Pancreas (tissue), 10 donors: ENCODE measurements around the gene SYTL3. TPM values are rescaled to one million over a fixed set of nuclear protein-coding genes. Genes with fewer than 3 reads are reported as not detected.

ENCODE experiments used
- ATAC-seq, 4 donors: fragments of 200-7000 bp; cut with Tn5 transposase; one replicate each; pipeline versions ENCODE4 v1.8.0 to v1.9.1; 2020; ENCODE audit warnings: mild to moderate bottlenecking in 4 of 4, moderate library complexity in 4 of 4
- DNase-seq, 6 donors: peaks; one replicate each; pipeline ENCODE4 v3.0.0-alpha.2; 2020
- FAIRE-seq: peaks from 2 replicates; lab custom pipeline; 2012; peaks lifted over from hg19 to GRCh38; lab: Jason Lieb, UNC
- H3K27ac ChIP-seq, 4 donors: fragments of 200-600 bp; sonication (generic); 1 replicate in 3 of 4; 2 replicates in 1 of 4; pipeline versions ENCODE4 v1.5.0 to v1.8.0; 2020
- H3K27me3 ChIP-seq, 4 donors: fragments of 200-600 bp; one replicate each; pipeline ENCODE4 v1.8.0; 2021
- H3K36me3 ChIP-seq, 3 donors: fragments of 200-600 bp; sonication (generic) in 1 of 3; one replicate each; pipeline versions ENCODE4 v1.5.0 to v1.8.0; 2020 to 2021
- H3K4me1 ChIP-seq, 3 donors: fragments of 200-600 bp; one replicate each; pipeline ENCODE4 v1.8.0; 2021
- H3K4me3 ChIP-seq, 4 donors: fragments of 200-600 bp; sonication (generic) in 2 of 4; one replicate each; pipeline versions ENCODE4 v1.5.0 to v1.8.0; 2020 to 2021
- H3K9me3 ChIP-seq, 4 donors: fragments of 200-600 bp; one replicate each; pipeline ENCODE4 v1.8.0; 2021
- WGBS, 2 donors: extraction: QIAGEN DNeasy Blood & Tissue Kit; methylation state at CpG; one replicate each; pipeline ENCODE4 v1.1.7; 2013; 5-methylcytosine and 5-hydroxymethylcytosine counted together
- intact Hi-C, 3 donors: fragments of 100-400 bp; cut with DNase I; formaldehyde crosslinking; loops; one replicate each; pipeline versions ENCODE4 v1.11.1 to v1.14.2; 2022
- polyA plus RNA-seq, 2 donors: library from polyadenylated mRNA; stranded (reverse); fragments of 200-250 nt; gene quantifications; one replicate each; pipeline ENCODE4 v1.2.3, GENCODE V29; 2013
- total RNA-seq, 6 donors: library from RNA; stranded (reverse); fragmentation: NEBNext Ultra II Directional in 4 of 6; extraction: Animal tissue kit (Norgen Biotek cat#: 25700) in 4 of 6; gene quantifications; one replicate each; pipeline versions ENCODE4 v1.2.1 to v1.2.4, GENCODE V29; 2021 to 2023
- TF ChIP-seq, protein P1 (sequence below), 4 donors: fragments of 200-600 bp; sonication (generic) in 3 of 4; IDR thresholded peaks; one replicate each; pipeline versions ENCODE4 v1.5.0 to v1.8.0; 2021; ENCODE audit warnings: antibody characterized with exemption in 4 of 4
- donor health status: healthy with polysubstance abuse.
- donor health status: DM: no; HTN: no; CAD: no; lungs with moderate emphysema.
- donor health status: DM: no; HTN: no; CAD: no.
- donor health status: control.
- donor health status: control.
- donor health status: Bipolar disorder and iron deficiency.
- donor health status: DM: yes; HTN: yes; CAD: no.
- donor health status: DM: no; HTN: no; CAD: no.
- donor health status: DM: no; HTN: no; CAD: no.
- donor health status: DM: yes; HTN: yes; CAD: no.

The SYTL3 gene
- total and polyA plus RNA-seq, 8 donors, result 0.28 to 1.9 (median 0.83) TPM

DNA sequence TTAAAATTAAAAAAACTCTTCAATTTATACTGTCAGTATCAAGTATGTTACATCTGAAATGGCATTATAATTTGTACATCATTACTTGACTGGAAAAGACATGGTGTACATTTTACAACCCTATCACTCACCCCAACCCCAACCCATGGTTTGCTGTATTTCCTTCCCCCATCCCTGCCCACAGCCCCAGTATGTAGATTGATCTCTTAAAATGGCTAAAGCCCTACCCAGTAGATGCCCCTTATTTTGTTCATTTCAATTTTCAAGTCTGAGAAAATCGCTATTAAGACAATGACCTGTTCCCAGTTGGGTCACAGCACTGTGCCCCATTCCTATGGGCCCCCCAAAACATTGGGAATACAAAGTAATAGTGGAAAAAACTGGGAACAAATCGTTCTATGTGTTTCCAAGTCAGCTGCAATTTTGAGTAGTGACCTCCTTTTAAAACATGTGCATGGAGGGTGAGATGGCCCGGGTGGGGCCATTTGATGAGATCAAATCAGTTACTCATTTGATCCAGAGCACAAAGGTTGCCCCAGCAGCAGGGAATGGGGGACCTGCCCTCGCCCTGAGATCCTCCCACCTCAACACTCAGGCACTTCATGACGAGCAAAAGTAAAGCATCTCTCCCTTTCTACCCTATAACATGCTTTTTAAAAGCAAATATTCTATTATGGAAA lies 156.0 kb downstream of the SYTL3 start:
- DNase-seq, result no peak
- intact Hi-C loops, result no loop called here
- Histone ChIP-seq H3K4me1 (peaks cover 57 to 72% (median 62%) of the 10 kb centered on the region in 3 donors), H3K27ac (no peak overlapping the region), H3K4me3 (no peak overlapping the region), H3K36me3 (peaks cover 0 to under 1% (median 0%) of the 10 kb centered on the region in 3 donors), H3K9me3 (no peaks in the 10 kb centered on the region), H3K27me3 (no peaks in the 10 kb centered on the region)
- ATAC-seq, result no peak
- 90 to 96% methylated on average over 5 of the region's 5 CpGs for WGBS, 2 donors
- TF ChIP-seq, protein P1, sequence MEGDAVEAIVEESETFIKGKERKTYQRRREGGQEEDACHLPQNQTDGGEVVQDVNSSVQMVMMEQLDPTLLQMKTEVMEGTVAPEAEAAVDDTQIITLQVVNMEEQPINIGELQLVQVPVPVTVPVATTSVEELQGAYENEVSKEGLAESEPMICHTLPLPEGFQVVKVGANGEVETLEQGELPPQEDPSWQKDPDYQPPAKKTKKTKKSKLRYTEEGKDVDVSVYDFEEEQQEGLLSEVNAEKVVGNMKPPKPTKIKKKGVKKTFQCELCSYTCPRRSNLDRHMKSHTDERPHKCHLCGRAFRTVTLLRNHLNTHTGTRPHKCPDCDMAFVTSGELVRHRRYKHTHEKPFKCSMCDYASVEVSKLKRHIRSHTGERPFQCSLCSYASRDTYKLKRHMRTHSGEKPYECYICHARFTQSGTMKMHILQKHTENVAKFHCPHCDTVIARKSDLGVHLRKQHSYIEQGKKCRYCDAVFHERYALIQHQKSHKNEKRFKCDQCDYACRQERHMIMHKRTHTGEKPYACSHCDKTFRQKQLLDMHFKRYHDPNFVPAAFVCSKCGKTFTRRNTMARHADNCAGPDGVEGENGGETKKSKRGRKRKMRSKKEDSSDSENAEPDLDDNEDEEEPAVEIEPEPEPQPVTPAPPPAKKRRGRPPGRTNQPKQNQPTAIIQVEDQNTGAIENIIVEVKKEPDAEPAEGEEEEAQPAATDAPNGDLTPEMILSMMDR (IDR thresholded peaks at IDR 0.05), result no peak
- FAIRE-seq, result no peak

DNA sequence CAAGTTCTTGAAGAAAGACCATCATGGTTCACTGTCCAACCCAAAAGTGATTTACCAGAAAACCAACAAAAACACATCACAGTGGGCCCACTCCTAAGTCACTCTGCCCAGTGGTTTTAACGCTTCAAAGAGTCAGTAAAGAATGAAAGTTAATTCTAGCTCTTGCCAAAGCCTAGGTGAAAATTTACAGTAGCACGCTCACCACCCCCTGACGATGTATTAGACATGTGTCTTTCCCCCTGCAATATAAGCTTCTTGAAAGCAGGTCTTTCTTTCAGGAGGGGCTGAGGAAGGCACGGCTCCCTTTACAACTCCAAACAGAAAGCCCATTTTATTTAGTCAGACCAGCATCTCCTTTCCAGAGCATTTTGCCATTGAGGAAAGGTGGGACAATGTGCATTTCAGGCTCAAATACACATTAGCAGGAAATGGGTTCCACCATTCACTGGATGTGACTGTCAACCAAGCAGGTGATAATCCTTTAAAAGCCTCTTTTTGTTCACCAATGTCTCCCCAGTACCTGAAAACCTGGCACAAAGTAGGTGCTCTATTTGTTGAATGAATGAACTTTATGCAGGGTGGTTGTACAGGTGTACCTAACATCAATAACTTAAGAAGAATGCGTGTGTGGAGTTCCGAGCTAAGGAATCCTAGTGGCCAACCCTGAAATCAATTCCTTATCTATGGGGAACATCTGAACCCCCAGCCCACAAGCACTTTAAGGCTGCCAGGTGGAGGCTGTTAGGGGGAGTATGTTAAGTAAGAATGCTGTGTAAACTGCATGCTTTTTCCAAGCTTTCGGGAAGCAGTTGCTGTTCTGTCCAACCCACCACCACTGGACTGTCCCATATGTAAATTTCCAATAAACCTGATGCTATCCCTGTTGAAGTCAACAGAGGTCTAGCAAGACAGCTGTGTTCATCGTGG lies 157.9 kb downstream of the SYTL3 start:
- Histone ChIP-seq H3K4me3 (no peak overlapping the region), H3K27me3 (no peaks in the 10 kb centered on the region), H3K36me3 (peaks cover 0 to 3% (median 0%) of the 10 kb centered on the region in 3 donors), H3K27ac (peak overlapping the region in 2 of 4 donors; percentile 22 to 34), H3K4me1 (peaks cover 48 to 63% (median 60%) of the 10 kb centered on the region in 3 donors), H3K9me3 (no peaks in the 10 kb centered on the region)
- ATAC-seq, result no peak
- DNase-seq, result no peak
- intact Hi-C loops, result no loop called here
- FAIRE-seq, result no peak
- TF ChIP-seq, protein P1 (IDR thresholded peaks at IDR 0.05), result no peak
- WGBS, 2 donors, result 53 to 55% methylated on average over 8 of the region's 8 CpGs

DNA sequence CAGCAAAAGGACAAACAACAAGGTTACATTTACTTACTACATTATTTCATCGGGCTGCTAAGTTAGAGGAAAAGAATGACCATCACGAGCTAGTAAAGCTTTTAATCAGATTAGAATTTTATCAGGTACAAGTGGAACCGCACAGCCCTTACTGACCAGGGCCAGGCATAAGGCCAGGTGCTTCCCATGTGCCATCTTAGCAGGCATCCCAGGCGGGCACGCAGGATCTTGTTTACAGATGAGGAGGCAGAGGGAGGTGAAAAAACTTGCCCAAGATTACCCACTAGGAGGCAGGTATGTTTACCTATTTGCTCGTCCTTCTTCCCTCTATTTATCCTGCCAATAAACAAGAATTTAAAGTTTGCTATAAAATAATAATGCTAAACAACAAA lies 158.6 kb downstream of the SYTL3 start:
- Histone ChIP-seq H3K27ac (peak overlapping the region in 2 of 4 donors; percentile 34 to 58), H3K36me3 (peaks cover 0 to 3% (median 0%) of the 10 kb centered on the region in 3 donors), H3K4me1 (peaks cover 50 to 62% (median 54%) of the 10 kb centered on the region in 3 donors), H3K9me3 (no peaks in the 10 kb centered on the region), H3K4me3 (no peak overlapping the region), H3K27me3 (no peaks in the 10 kb centered on the region)
- DNase-seq, result no peak
- ATAC-seq, result peak in 3 of 4 donors; percentile 27 to 50 (median 30)
- no peak for FAIRE-seq
- WGBS, 2 donors, result 26 to 29% methylated on average over 6 of the region's 6 CpGs
- TF ChIP-seq, protein P1 (IDR thresholded peaks at IDR 0.05), result no peak
- intact Hi-C loops, result no loop called here

DNA sequence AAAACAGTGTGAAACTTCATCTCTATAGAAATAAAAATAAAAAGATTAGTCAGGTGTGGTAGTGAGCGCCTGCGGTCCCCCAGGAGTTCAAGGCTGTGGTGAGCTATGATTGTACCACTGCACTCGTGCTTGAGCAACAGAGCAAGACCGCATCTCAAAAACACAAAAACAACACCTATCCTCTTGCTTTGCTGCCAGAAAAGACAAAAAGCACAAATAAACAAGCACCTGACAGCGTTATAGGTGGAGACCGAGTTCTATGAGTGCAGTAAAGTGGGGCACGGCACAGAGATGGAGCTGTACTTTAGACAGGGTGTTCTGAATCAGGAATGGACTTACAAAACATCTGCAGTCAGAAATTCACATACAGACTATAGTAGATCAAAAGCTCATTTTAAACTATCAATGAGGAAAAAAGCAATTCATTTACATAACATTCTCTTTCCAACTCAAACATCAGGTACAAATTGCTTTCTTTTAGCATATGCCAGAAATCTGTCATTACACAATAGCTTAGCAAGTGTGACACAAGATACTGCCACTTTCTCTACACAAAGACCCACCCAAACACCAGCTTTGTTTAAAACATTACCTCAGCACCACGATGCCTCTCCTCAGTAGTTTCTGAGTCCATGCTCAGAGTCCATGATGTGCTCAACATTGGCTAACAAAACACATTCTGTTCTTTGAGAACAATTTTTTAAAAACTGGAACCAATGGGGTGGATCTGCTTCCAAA lies 159.3 kb downstream of the SYTL3 start:
- FAIRE-seq (no peak), DNase-seq (no peak), ATAC-seq (peak; percentile 38 to 67 (median 56))
- Histone ChIP-seq H3K36me3 (peaks cover 0 to 3% (median 0%) of the 10 kb centered on the region in 3 donors), H3K9me3 (no peaks in the 10 kb centered on the region), H3K27ac (peak overlapping the region in 2 of 4 donors; percentile 34 to 58), H3K4me1 (peaks cover 48 to 63% (median 53%) of the 10 kb centered on the region in 3 donors), H3K27me3 (no peaks in the 10 kb centered on the region), H3K4me3 (no peak overlapping the region)
- TF ChIP-seq, protein P1 (IDR thresholded peaks at IDR 0.05), result no peak
- intact Hi-C loops, result no loop called here
- WGBS, 2 donors, result 46 to 51% methylated on average over 8 of the region's 8 CpGs
